GM12873 (cell line): ENCODE measurements around the gene IGSF23.

Experiments used
- CTCF ChIP-seq: IDR thresholded peaks from 2 replicates; pipeline ENCODE4 v1.5.1; 2012; ENCODE audit warnings: low read depth, mild to moderate bottlenecking, moderate library complexity, low read length, control low read depth; ENCODE audit not compliant: insufficient read depth; ENCODE audit errors: missing control alignments

The IGSF23 gene

GRCh38 chr19:44592451-44592890 lies 20.9 kb upstream of the IGSF23 start:
- no peak for TF ChIP-seq CTCF

GRCh38 chr19:44593294-44593693 lies 20.1 kb upstream of the IGSF23 start:
- TF ChIP-seq CTCF, result no peak

- TF ChIP-seq CTCF, result no peak
These were observed 16.8 kb upstream of the IGSF23 start for GRCh38 chr19:44596428-44597130.

GRCh38 chr19:44597131-44597491 lies 16.3 kb upstream of the IGSF23 start:
- no peak for TF ChIP-seq CTCF

GRCh38 chr19:44598355-44598754 lies 15.0 kb upstream of the IGSF23 start:
- no peak for TF ChIP-seq CTCF

GRCh38 chr19:44598880-44599279 lies 14.5 kb upstream of the IGSF23 start:
- TF ChIP-seq CTCF, result no peak

- no peak for TF ChIP-seq CTCF
These were observed 12.9 kb upstream of the IGSF23 start for GRCh38 chr19:44600466-44600865.
